ENCODE results near the gene CCL26.

GRCh38 chr7:75721426-75721825 is 50.6 kb downstream of the CCL26 start:
- no peak for TF ChIP-seq GMEB1 (CRISPR knock-in tag; IDR thresholded peaks at IDR 0.05)
- TF ChIP-seq, protein P1, sequence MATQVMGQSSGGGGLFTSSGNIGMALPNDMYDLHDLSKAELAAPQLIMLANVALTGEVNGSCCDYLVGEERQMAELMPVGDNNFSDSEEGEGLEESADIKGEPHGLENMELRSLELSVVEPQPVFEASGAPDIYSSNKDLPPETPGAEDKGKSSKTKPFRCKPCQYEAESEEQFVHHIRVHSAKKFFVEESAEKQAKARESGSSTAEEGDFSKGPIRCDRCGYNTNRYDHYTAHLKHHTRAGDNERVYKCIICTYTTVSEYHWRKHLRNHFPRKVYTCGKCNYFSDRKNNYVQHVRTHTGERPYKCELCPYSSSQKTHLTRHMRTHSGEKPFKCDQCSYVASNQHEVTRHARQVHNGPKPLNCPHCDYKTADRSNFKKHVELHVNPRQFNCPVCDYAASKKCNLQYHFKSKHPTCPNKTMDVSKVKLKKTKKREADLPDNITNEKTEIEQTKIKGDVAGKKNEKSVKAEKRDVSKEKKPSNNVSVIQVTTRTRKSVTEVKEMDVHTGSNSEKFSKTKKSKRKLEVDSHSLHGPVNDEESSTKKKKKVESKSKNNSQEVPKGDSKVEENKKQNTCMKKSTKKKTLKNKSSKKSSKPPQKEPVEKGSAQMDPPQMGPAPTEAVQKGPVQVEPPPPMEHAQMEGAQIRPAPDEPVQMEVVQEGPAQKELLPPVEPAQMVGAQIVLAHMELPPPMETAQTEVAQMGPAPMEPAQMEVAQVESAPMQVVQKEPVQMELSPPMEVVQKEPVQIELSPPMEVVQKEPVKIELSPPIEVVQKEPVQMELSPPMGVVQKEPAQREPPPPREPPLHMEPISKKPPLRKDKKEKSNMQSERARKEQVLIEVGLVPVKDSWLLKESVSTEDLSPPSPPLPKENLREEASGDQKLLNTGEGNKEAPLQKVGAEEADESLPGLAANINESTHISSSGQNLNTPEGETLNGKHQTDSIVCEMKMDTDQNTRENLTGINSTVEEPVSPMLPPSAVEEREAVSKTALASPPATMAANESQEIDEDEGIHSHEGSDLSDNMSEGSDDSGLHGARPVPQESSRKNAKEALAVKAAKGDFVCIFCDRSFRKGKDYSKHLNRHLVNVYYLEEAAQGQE (IDR thresholded peaks at IDR 0.05; ENCODE audit: borderline replicate concordance): no peak
- TF ChIP-seq, protein P1 (CRISPR knock-in tag; IDR thresholded peaks at IDR 0.05; ENCODE audit: low read depth): no peak
- no peak for TF ChIP-seq RBM22 (IDR thresholded peaks at IDR 0.05; ENCODE audit: low read depth, low read length, poor library complexity, severe bottlenecking)
- no peak for TF ChIP-seq RFX5 (IDR thresholded peaks at IDR 0.05; ENCODE audit: low read depth, low read length)
- no peak for TF ChIP-seq RCOR1 (IDR thresholded peaks at IDR 0.05; ENCODE audit: borderline replicate concordance in 1 of 2, low read depth in 2 of 2, low read length in 2 of 2)
- no peak for TF ChIP-seq HDAC2 (IDR thresholded peaks at IDR 0.05)
- no peak for TF ChIP-seq ZNF551 (CRISPR knock-in tag; IDR thresholded peaks at IDR 0.05)
- no peak for TF ChIP-seq FOXP1 (CRISPR knock-in tag; IDR thresholded peaks at IDR 0.05)
- no peak for TF ChIP-seq MTA2 (IDR thresholded peaks at IDR 0.05; ENCODE audit: low read depth)
- TF ChIP-seq BHLHE40 (IDR thresholded peaks at IDR 0.05; ENCODE audit: low read length): no peak
- no peak for TF ChIP-seq JUND (IDR thresholded peaks at IDR 0.05; ENCODE audit: borderline replicate concordance, low read depth, low read length)
- no peak for TF ChIP-seq JUND (tag; IDR thresholded peaks at IDR 0.05; ENCODE audit: borderline replicate concordance, low read depth, low read length)
